ENCODE measurements around the gene ZNF483. TPM values are rescaled to one million over a fixed set of nuclear protein-coding genes. Genes with fewer than 3 reads are reported as not detected.

Gene ZNF483
- total RNA-seq, 1 experiment from 2014 or later: 4.8 TPM

DNA sequence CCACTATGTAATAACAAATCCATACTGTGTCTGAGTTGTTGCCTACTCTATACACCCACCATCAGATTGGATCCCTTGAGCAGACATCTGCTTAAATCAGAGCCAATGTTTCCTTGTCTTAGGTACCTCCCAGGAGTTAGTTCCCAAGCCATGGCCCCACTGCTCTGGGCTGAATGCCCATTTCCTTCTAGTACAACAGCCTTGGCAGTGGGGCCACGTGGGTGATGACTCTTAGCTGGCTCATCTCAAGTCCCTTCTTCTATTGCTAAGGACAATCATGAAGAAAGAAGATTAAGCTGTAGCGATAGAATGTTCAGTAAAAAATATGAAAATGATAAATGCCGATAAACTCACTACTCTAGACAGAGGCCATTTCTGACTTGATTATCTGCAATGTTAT, 57.9 kb downstream of the ZNF483 start:
- CTCF ChIA-PET: no interaction called here
- Histone ChIP-seq H3K4me1 (ENCODE audit: control insufficient read depth, insufficient read depth, low read length) (no peaks in the 10 kb centered on the region), H3K27ac (ENCODE audit: low read length) (no peak overlapping the region), H3K27me3 (ENCODE audit: control insufficient read depth, insufficient read depth, low read length) (no peaks in the 10 kb centered on the region), H3K36me3 (ENCODE audit: control insufficient read depth, insufficient read depth, low read length) (peaks cover 18% of the 10 kb centered on the region), H3K9me3 (ENCODE audit: control insufficient read depth, insufficient read depth, low read depth, low read length) (no peaks in the 10 kb centered on the region), H3K4me3 (ENCODE audit: low read depth in 2 of 2, low read length in 2 of 2) (no peak overlapping the region)
- intact Hi-C loops (cut with micrococcal nuclease; ENCODE audit: unreplicated experiment): no loop called here
- BruUV-seq (replicated peaks): no TSS peak
- DNase-seq (ENCODE audit: low read depth, low spot score) (no peak), ATAC-seq (no peak)
- POLR2A ChIA-PET: no interaction called here
- in situ Hi-C loops (cut with HindIII; ENCODE audit: low pct_unique_long_range_greater_than_20kb, low sequenced_read_pairs): no loop called here
- no peak for TF ChIP-seq TCF7L2 (IDR thresholded peaks at IDR 0.05; ENCODE audit: low read depth, low read length)
- TF ChIP-seq SIN3A (IDR thresholded peaks at IDR 0.05; ENCODE audit: borderline replicate concordance, insufficient read depth, low read depth, low read length): no peak
- TF ChIP-seq REST (IDR thresholded peaks at IDR 0.05; ENCODE audit: insufficient read depth in 1 of 2, low read depth in 2 of 2, low read length in 1 of 2): no peak
- TF ChIP-seq CTCF (IDR thresholded peaks at IDR 0.05): no peak
- no peak for TF ChIP-seq POLR2AphosphoS5 (IDR thresholded peaks at IDR 0.05; ENCODE audit: low read depth, low read length)

GRCh38 chr9:111586378-111586777, 61.4 kb downstream of the ZNF483 start:
- Histone ChIP-seq H3K36me3 (ENCODE audit: control insufficient read depth, insufficient read depth, low read length) (peaks cover 9% of the 10 kb centered on the region), H3K9me3 (ENCODE audit: control insufficient read depth, insufficient read depth, low read depth, low read length) (no peaks in the 10 kb centered on the region), H3K4me1 (ENCODE audit: control insufficient read depth, insufficient read depth, low read length) (no peaks in the 10 kb centered on the region), H3K27ac (ENCODE audit: low read length) (no peak overlapping the region), H3K4me3 (ENCODE audit: low read depth in 2 of 2, low read length in 2 of 2) (no peak overlapping the region), H3K27me3 (ENCODE audit: control insufficient read depth, insufficient read depth, low read length) (no peaks in the 10 kb centered on the region)
- ChIA-PET CTCF (no interaction called here), POLR2A (no interaction called here)
- intact Hi-C loops (cut with micrococcal nuclease; ENCODE audit: unreplicated experiment): no loop called here
- ATAC-seq: no peak
- TF ChIP-seq TCF7L2 (IDR thresholded peaks at IDR 0.05; ENCODE audit: low read depth, low read length): no peak
- no peak for TF ChIP-seq CTCF (IDR thresholded peaks at IDR 0.05)
- TF ChIP-seq REST (IDR thresholded peaks at IDR 0.05; ENCODE audit: insufficient read depth in 1 of 2, low read depth in 2 of 2, low read length in 1 of 2): no peak
- no peak for TF ChIP-seq POLR2AphosphoS5 (IDR thresholded peaks at IDR 0.05; ENCODE audit: low read depth, low read length)
- in situ Hi-C loops (cut with HindIII; ENCODE audit: low pct_unique_long_range_greater_than_20kb, low sequenced_read_pairs): no loop called here
- DNase-seq (ENCODE audit: low read depth, low spot score): no peak
- no TSS peak for BruUV-seq (replicated peaks)
